ENCODE measurements around the gene TRIM13.

Gene TRIM13

GRCh38 chr13:50065712-50066111 lies 68.9 kb downstream of the TRIM13 start:
- no peak for DNase-seq (ENCODE audit: low read depth)
